Measurements from ENCODE around the gene HRK. TPM values are rescaled to one million over a fixed set of nuclear protein-coding genes. Genes with fewer than 3 reads are reported as not detected.

The HRK gene
- total RNA-seq, 4 donors from 2014 or later: 0.11 to 0.17 TPM; not detected in 2

GRCh38 chr12:116807546-116807945 lies 73.7 kb downstream of the HRK start:
- no peak overlapping the region for H3K27ac ChIP-seq (replicated peaks in 1 of 4)
- 95% methylated on average over 6 of the region's 6 CpGs for WGBS
- H3K27me3 ChIP-seq: no peaks in the 10 kb centered on the region
- no peak for DNase-seq (ENCODE audit: extremely low spot score)
- TF ChIP-seq POLR2AphosphoS5 (IDR thresholded peaks at IDR 0.05) (no peak), POLR2A (IDR thresholded peaks at IDR 0.05; ENCODE audit: low read depth) (no peak)
- H3K4me3 ChIP-seq: no peak overlapping the region
- no peaks in the 10 kb centered on the region for H3K9me3 ChIP-seq
- no peaks in the 10 kb centered on the region for H3K4me1 ChIP-seq
- intact Hi-C loops (cut with DNase I): no loop called here
- H3K36me3 ChIP-seq: no peaks in the 10 kb centered on the region

- Histone ChIP-seq H3K4me3 (no peak overlapping the region), H3K27ac (replicated peaks in 1 of 4) (no peak overlapping the region), H3K9me3 (no peaks in the 10 kb centered on the region), H3K4me1 (no peaks in the 10 kb centered on the region), H3K36me3 (no peaks in the 10 kb centered on the region), H3K27me3 (no peaks in the 10 kb centered on the region)
- no peak for DNase-seq (ENCODE audit: extremely low spot score)
- 86% methylated on average over 10 of the region's 10 CpGs for WGBS
- no peak for TF ChIP-seq POLR2AphosphoS5 (IDR thresholded peaks at IDR 0.05)
- no peak for TF ChIP-seq POLR2A (IDR thresholded peaks at IDR 0.05; ENCODE audit: low read depth)
- no peak for TF ChIP-seq CTCF (IDR thresholded peaks at IDR 0.05)
- TF ChIP-seq EP300 (IDR thresholded peaks at IDR 0.05): no peak
- intact Hi-C loops (cut with DNase I): no loop called here
Observed at GRCh38 chr12:116806845-116807440, 74.3 kb downstream of the HRK start.

Other genes with a start within 250 kb of the HRK start
- 10 to 100 TPM in 3 of 4 donors, 1 to 10 TPM in 1; 6.2 to 19.2 (median 16.3) TPM for gene SPRING1, start 143.4 kb downstream of the HRK start, total RNA-seq
- under 1 TPM; 0.17 to 0.63 (median 0.34) TPM for gene RNFT2, start 143.1 kb downstream of the HRK start, total RNA-seq
- 10 to 100 TPM; 11.9 to 13.9 (median 13.3) TPM for gene FBXW8, start 29.5 kb upstream of the HRK start, total RNA-seq
- gene TESC, start 218.0 kb upstream of the HRK start, total RNA-seq: 1 to 10 TPM; 4.5 to 8.6 (median 6.6) TPM